BLaER1 treated with 17β-estradiol and CSF1 and Interleukin-3, amounts not matched to agents 10 nM and 100 nM (cell line): ENCODE results near the gene MUC4.
"Not testable (repeated sequence)": the region's sequence is repeated elsewhere in the genome, so short reads cannot be mapped to it uniquely, and the experiment has no call there.

Source experiments
- H3K27ac ChIP-seq, 11 experiments: shearing (Covaris generic); formaldehyde crosslinking; 2 replicates each; pipeline ENCODE4 v1.8.1; 2022
- H3K27me3 ChIP-seq, 11 experiments: shearing (Covaris generic); formaldehyde crosslinking; 2 replicates each; pipeline ENCODE4 v1.8.1; 2022
- H3K36me3 ChIP-seq, 11 experiments: shearing (Covaris generic); formaldehyde crosslinking; 2 replicates each; pipeline ENCODE4 v1.8.1; 2022
- H3K4me1 ChIP-seq, 10 experiments: shearing (Covaris generic); formaldehyde crosslinking; 2 replicates each; pipeline ENCODE4 v1.8.1; 2022
- H3K4me2 ChIP-seq, 11 experiments: shearing (Covaris generic); formaldehyde crosslinking; 2 replicates each; pipeline ENCODE4 v1.8.1; 2022
- H3K4me3 ChIP-seq, 10 experiments: shearing (Covaris generic); formaldehyde crosslinking; 2 replicates each; pipeline ENCODE4 v1.8.1; 2022
- H3K9ac ChIP-seq, 11 experiments: shearing (Covaris generic); formaldehyde crosslinking; 2 replicates each; pipeline ENCODE4 v1.8.1; 2022
- H3K9me3 ChIP-seq, 11 experiments: shearing (Covaris generic); formaldehyde crosslinking; replicated peaks in 1 of 11; 2 replicates each; pipeline ENCODE4 v1.8.1; 2022
- H4K20me1 ChIP-seq, 11 experiments: shearing (Covaris generic); formaldehyde crosslinking; 2 replicates each; pipeline ENCODE4 v1.8.1; 2022
- Cebpa-rat ChIP-seq, 11 experiments: shearing (Covaris generic); IDR thresholded peaks; 2 replicates each; pipeline ENCODE4 v1.8.1; 2022

Gene MUC4

GRCh38 chr3:195820901-195821300, 9.2 kb upstream of the MUC4 start:
- Histone ChIP-seq H3K36me3 (no peaks in the 10 kb centered on the region), H3K9ac (no peak overlapping the region), H3K27ac (no peak overlapping the region), H4K20me1 (no peaks in the 10 kb centered on the region; a peak in 1 of 22 replicates), H3K9me3 (peaks cover 0 to 5% (median 0%) of the 10 kb centered on the region in 11 experiments; a peak in 4 of 22 replicates), H3K27me3 (peaks cover 0 to 11% (median 0%) of the 10 kb centered on the region in 11 experiments; a peak in 6 of 22 replicates), H3K4me1 (peaks cover 9 to 42% (median 17%) of the 10 kb centered on the region in 10 experiments; a peak in 18 of 20 replicates), H3K4me2 (no peak overlapping the region), H3K4me3 (no peak overlapping the region)
- TF ChIP-seq Cebpa-rat (IDR thresholded peaks at IDR 0.05) = no peak

DNA sequence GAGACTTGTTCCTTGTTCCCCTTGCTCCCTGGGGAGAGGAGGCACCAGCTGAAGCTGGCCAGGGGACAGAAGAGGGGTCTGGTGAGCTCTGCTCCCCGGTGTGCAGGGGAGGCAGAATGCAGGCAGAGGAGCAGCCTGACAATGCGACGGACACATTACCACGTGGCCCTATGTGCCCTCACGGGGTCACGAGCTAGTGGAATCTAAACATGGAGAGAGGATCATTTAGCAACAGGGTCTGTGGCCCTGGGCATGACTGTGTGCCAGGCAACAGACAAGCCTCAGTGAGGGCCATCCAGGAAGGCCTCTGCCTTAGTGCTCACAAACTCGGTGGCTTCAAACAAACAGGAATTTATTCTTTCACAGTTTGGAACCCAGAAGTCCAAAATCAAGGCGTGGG, 8.5 kb upstream of the MUC4 start:
- no peak overlapping the region for H3K4me3 ChIP-seq
- H3K9ac ChIP-seq = no peak overlapping the region
- H3K9me3 ChIP-seq = peaks cover 0 to 5% (median 0%) of the 10 kb centered on the region in 11 experiments; a peak in 4 of 22 replicates
- no peak for TF ChIP-seq Cebpa-rat (IDR thresholded peaks at IDR 0.05)
- peaks cover 3 to 35% (median 10%) of the 10 kb centered on the region in 10 experiments; a peak in 18 of 20 replicates for H3K4me1 ChIP-seq
- H3K27me3 ChIP-seq = peaks cover 0 to 4% (median 0%) of the 10 kb centered on the region in 11 experiments; a peak in 5 of 22 replicates
- peak overlapping the region in 3 of 11 experiments; percentile 10 to 22 (median 12); a peak in 1 of 22 replicates for H3K4me2 ChIP-seq
- H3K27ac ChIP-seq = no peak overlapping the region
- H4K20me1 ChIP-seq = peaks cover 0 to 4% (median 0%) of the 10 kb centered on the region in 11 experiments; a peak in 2 of 22 replicates
- H3K36me3 ChIP-seq = no peaks in the 10 kb centered on the region

GRCh38 chr3:195818301-195818700, 6.6 kb upstream of the MUC4 start:
- Histone ChIP-seq H3K9ac (no peak overlapping the region), H3K27me3 (no peaks in the 10 kb centered on the region)
- TF ChIP-seq Cebpa-rat (IDR thresholded peaks at IDR 0.05) = no peak

GRCh38 chr3:195817578-195818135, 5.9 kb upstream of the MUC4 start:
- Histone ChIP-seq H3K36me3 (no peaks in the 10 kb centered on the region), H4K20me1 (peaks cover 0 to 8% (median 0%) of the 10 kb centered on the region in 11 experiments; a peak in 3 of 22 replicates), H3K4me2 (peak overlapping the region in 1 of 11 experiments; percentile 7; a peak in 2 of 22 replicates), H3K27ac (no peak overlapping the region), H3K9ac (no peak overlapping the region), H3K4me1 (peaks cover 0 to 23% (median 8%) of the 10 kb centered on the region in 10 experiments; a peak in 10 of 20 replicates), H3K4me3 (no peak overlapping the region), H3K27me3 (no peaks in the 10 kb centered on the region; a peak in 1 of 22 replicates), H3K9me3 (no peaks in the 10 kb centered on the region)
- TF ChIP-seq Cebpa-rat (IDR thresholded peaks at IDR 0.05) = no peak

More at GRCh38 chr3:195818301-195818700, 6.6 kb upstream of the MUC4 start:
- peaks cover 0 to 22% (median 4%) of the 10 kb centered on the region in 10 experiments; a peak in 7 of 20 replicates for H3K4me1 ChIP-seq
- no peaks in the 10 kb centered on the region for H3K36me3 ChIP-seq
- no peaks in the 10 kb centered on the region for H3K9me3 ChIP-seq
- no peak overlapping the region for H3K4me3 ChIP-seq
- H3K27ac ChIP-seq = no peak overlapping the region
- peaks cover 0 to 8% (median 0%) of the 10 kb centered on the region in 11 experiments; a peak in 3 of 22 replicates for H4K20me1 ChIP-seq
- peak overlapping the region in 1 of 11 experiments; percentile 7; a peak in 1 of 22 replicates for H3K4me2 ChIP-seq

- not testable (repeated sequence) for H3K4me2 ChIP-seq, H4K20me1 ChIP-seq, H3K9me3 ChIP-seq, H3K27ac ChIP-seq, H3K9ac ChIP-seq, H3K36me3 ChIP-seq, H3K4me3 ChIP-seq
- H3K27me3 ChIP-seq = peaks cover 0 to 12% (median 0%) of the 10 kb centered on the region in 11 experiments; a peak in 9 of 22 replicates
- peaks cover 4 to 33% (median 18%) of the 10 kb centered on the region in 10 experiments; a peak in 18 of 20 replicates for H3K4me1 ChIP-seq
These were observed 4.7 kb upstream of the MUC4 start for GRCh38 chr3:195816276-195816913.

DNA sequence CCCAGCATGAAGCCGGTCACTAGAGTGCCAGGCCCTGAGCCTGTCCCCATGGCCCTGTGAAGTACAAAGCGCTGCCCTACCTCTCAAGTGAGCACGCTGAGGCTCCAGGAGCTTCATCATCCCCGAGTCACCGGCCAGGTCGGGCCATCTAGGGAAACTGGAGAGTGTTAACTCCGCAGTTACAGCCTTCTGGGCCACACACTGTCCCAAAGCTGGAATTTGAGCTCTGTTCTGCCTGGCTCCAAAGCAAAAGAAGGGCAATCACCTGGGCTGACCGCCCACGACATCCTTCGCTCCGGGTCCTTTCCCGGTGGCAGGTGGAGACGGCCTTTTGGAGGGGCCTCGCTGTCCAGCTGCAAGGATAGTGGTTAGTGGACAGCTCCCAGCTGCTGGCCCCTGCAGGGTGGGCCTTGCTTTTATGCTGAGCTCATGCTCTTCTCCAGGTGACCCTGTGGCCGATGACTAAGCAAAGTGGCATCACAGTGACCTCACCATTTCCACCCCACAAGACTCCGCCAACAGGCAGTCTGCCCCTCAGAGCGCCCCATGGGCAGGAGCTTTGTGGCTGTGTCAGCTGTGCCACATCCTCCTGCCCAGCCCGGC, 3.5 kb upstream of the MUC4 start:
- no peak overlapping the region for H3K9ac ChIP-seq
- no peak for TF ChIP-seq Cebpa-rat (IDR thresholded peaks at IDR 0.05)
- H3K4me3 ChIP-seq = no peak overlapping the region
- peaks cover 0 to 22% (median 0%) of the 10 kb centered on the region in 11 experiments; a peak in 9 of 22 replicates for H3K27me3 ChIP-seq
- no peak overlapping the region for H3K27ac ChIP-seq
- no peaks in the 10 kb centered on the region for H3K36me3 ChIP-seq
- H3K4me2 ChIP-seq = no peak overlapping the region
- peaks cover 0 to 8% (median 0%) of the 10 kb centered on the region in 11 experiments; a peak in 3 of 22 replicates for H4K20me1 ChIP-seq
- H3K4me1 ChIP-seq = peaks cover 6 to 34% (median 26%) of the 10 kb centered on the region in 10 experiments; a peak in 19 of 20 replicates
- H3K9me3 ChIP-seq = no peaks in the 10 kb centered on the region

DNA sequence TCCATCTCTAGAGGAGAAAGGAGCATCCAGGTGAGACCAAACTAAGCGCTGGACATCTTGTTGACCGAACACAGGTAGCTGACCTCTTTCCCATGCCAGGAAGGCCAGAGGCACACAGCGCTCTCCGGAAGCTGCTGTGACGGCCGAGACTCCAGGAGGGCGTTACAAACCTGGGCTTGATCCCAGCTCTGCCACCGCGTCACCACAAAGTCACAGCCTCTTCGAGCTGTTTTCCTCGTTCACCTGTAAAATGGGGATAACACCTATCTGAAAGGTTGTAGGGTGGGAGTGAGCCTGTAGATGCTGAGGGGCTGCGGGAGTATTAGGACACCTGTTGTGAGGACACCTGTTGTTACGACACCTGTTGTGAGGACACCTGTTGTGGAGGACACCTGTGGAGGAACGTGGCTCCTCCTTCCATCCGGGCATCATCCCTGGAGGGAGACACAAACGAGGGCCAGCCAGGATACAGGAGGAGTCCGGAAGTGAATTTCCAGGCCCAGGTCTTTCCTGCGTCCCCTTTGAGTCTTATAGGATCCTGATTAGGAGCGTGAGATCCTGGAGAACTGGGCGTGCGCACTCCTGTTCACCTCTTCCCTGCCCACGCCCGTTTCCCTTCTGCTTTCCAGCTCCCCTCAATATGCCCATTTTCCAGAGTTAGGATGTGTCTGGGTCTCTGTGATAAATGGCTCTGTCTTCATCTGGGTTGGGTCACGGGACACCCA, 2.3 kb upstream of the MUC4 start:
- Histone ChIP-seq H3K36me3 (no peaks in the 10 kb centered on the region), H3K9me3 (no peaks in the 10 kb centered on the region), H4K20me1 (peaks cover 0 to 10% (median 0%) of the 10 kb centered on the region in 11 experiments; a peak in 4 of 22 replicates), H3K9ac (no peak overlapping the region), H3K4me3 (no peak overlapping the region), H3K27me3 (peaks cover 0 to 33% (median 0%) of the 10 kb centered on the region in 11 experiments; a peak in 9 of 22 replicates), H3K4me2 (no peak overlapping the region), H3K4me1 (peaks cover 17 to 42% (median 38%) of the 10 kb centered on the region in 10 experiments), H3K27ac (no peak overlapping the region)
- TF ChIP-seq Cebpa-rat (IDR thresholded peaks at IDR 0.05) = no peak

- H3K27ac ChIP-seq = no peak overlapping the region
- no peak overlapping the region for H3K4me3 ChIP-seq
- peaks cover 0 to 16% (median 0%) of the 10 kb centered on the region in 11 experiments; a peak in 4 of 22 replicates for H4K20me1 ChIP-seq
- no peaks in the 10 kb centered on the region for H3K9me3 ChIP-seq
- H3K4me1 ChIP-seq = peaks cover 31 to 59% (median 54%) of the 10 kb centered on the region in 10 experiments
- peak overlapping the region in 10 of 11 experiments; percentile 16 to 99 (median 81); a peak in 18 of 22 replicates for H3K4me2 ChIP-seq
- no peak for TF ChIP-seq Cebpa-rat (IDR thresholded peaks at IDR 0.05)
- no peak overlapping the region for H3K9ac ChIP-seq
- H3K27me3 ChIP-seq = peaks cover 0 to 50% (median 0%) of the 10 kb centered on the region in 11 experiments; a peak in 9 of 22 replicates
- no peaks in the 10 kb centered on the region for H3K36me3 ChIP-seq
These were observed 637 bp upstream of the MUC4 start for GRCh38 chr3:195812366-195812765.
